ENCODE results near the gene COPG2. TPM values are rescaled to one million over a fixed set of nuclear protein-coding genes. Genes with fewer than 3 reads are reported as not detected.
A peak's percentile ranks its signal among the peaks of the same experiment; 100 is the strongest.

COPG2 gene
- total and polyA plus RNA-seq, 2 of the 13 experiments (the other 11 are each of a cell fraction or from before 2014, with no cell fraction given) = 14.1 to 17.7 TPM

DNA sequence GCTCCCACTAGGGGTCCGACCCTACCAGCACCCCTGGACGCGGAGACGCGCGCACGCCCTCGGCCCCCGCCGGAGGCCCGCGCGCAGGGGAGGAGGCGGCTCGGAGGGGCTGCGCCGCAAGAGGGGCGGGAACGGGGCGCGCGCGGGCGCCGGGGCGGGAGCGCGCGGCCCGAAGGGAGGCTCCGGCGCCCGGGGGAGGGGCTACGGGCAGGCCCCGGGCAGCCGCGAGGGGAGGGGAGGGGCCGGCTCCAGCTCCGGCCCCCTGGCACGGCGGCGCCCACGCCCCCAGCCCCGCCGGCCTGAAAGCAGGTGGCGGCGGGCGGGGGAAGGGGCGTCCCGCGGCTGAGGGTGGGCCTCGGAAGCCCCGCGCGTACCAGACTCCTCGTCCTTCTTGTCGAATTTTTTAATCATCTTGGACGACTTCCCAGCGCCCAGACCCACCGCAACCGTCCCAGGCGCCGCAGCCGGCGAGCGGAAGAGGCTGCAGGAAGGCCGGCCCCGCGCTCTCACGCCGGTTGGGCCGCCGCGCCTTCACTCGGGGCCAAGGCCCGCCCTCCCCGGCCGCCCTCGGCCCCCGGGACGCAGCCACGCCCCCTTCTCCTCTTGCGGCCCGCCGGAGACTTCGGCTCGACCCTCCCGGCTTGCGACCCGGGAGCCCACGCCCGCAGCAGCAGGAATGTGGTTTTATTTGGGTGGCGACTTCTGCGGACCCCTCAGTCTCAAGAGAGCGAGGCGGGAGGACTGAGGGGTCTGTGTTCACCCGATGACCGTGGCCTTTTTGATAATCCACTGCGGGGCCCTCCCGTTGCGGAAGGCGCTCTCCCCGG, at the start of gene COPG2 (continued):
- TF ChIP-seq, protein P1, sequence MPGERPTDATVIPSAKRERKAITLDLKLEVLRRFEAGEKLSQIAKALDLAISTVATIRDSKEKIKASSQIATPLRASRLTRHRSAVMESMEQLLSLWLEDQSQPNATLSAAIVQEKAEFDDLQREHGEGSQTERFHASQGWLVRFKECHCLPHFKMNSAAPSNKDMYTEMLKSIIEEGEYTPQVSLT (CRISPR knock-in tag; IDR thresholded peaks at IDR 0.05; ENCODE audit: borderline replicate concordance, low read depth) = no peak
- TF ChIP-seq, protein P2, sequence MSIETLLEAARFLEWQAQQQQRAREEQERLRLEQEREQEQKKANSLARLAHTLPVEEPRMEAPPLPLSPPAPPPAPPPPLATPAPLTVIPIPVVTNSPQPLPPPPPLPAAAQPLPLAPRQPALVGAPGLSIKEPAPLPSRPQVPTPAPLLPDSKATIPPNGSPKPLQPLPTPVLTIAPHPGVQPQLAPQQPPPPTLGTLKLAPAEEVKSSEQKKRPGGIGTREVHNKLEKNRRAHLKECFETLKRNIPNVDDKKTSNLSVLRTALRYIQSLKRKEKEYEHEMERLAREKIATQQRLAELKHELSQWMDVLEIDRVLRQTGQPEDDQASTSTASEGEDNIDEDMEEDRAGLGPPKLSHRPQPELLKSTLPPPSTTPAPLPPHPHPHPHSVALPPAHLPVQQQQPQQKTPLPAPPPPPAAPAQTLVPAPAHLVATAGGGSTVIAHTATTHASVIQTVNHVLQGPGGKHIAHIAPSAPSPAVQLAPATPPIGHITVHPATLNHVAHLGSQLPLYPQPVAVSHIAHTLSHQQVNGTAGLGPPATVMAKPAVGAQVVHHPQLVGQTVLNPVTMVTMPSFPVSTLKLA (IDR thresholded peaks at IDR 0.05) = no peak
- peak; percentile 83 for TF ChIP-seq NFYC (CRISPR knock-in tag; IDR thresholded peaks at IDR 0.05)
- no peak; the same call in 1 of the 2 replicates for TF ChIP-seq ZNF761 (CRISPR knock-in tag; conservative IDR thresholded peaks at IDR 0.05)
- TF ChIP-seq ZFYVE20 (CRISPR knock-in tag; IDR thresholded peaks at IDR 0.05; ENCODE audit: borderline replicate concordance, low read depth) = no peak
- TF ChIP-seq ZZZ3 (CRISPR knock-in tag; IDR thresholded peaks at IDR 0.05; ENCODE audit: borderline replicate concordance) = peak; percentile 55; the same call in 1 of the 2 replicates
- no peak for TF ChIP-seq ZNF75D (CRISPR knock-in tag; IDR thresholded peaks at IDR 0.05; ENCODE audit: borderline replicate concordance)
- TF ChIP-seq, protein P3, sequence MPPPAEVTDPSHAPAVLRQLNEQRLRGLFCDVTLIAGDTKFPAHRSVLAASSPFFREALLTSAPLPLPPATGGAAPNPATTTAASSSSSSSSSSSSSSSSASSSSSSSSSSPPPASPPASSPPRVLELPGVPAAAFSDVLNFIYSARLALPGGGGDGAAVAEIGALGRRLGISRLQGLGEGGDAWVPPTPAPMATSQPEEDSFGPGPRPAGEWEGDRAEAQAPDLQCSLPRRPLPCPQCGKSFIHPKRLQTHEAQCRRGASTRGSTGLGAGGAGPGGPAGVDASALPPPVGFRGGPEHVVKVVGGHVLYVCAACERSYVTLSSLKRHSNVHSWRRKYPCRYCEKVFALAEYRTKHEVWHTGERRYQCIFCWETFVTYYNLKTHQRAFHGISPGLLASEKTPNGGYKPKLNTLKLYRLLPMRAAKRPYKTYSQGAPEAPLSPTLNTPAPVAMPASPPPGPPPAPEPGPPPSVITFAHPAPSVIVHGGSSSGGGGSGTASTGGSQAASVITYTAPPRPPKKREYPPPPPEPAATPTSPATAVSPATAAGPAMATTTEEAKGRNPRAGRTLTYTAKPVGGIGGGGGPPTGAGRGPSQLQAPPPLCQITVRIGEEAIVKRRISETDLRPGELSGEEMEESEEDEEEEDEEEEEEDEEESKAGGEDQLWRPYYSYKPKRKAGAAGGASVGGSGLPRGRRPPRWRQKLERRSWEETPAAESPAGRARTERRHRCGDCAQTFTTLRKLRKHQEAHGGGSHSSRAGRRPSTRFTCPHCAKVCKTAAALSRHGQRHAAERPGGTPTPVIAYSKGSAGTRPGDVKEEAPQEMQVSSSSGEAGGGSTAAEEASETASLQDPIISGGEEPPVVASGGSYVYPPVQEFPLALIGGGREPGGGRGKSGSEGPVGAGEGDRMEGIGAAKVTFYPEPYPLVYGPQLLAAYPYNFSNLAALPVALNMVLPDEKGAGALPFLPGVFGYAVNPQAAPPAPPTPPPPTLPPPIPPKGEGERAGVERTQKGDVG (CRISPR knock-in tag; IDR thresholded peaks at IDR 0.05; ENCODE audit: borderline replicate concordance) = no peak
- TF ChIP-seq RAD51 (IDR thresholded peaks at IDR 0.05; ENCODE audit: borderline replicate concordance) = no peak
- no peak for TF ChIP-seq MLLT10 (CRISPR knock-in tag; IDR thresholded peaks at IDR 0.05)
- TF ChIP-seq, protein P4, sequence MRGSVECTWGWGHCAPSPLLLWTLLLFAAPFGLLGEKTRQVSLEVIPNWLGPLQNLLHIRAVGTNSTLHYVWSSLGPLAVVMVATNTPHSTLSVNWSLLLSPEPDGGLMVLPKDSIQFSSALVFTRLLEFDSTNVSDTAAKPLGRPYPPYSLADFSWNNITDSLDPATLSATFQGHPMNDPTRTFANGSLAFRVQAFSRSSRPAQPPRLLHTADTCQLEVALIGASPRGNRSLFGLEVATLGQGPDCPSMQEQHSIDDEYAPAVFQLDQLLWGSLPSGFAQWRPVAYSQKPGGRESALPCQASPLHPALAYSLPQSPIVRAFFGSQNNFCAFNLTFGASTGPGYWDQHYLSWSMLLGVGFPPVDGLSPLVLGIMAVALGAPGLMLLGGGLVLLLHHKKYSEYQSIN (CRISPR knock-in tag; IDR thresholded peaks at IDR 0.05; ENCODE audit: borderline replicate concordance) = no peak
- TF ChIP-seq, protein P5, sequence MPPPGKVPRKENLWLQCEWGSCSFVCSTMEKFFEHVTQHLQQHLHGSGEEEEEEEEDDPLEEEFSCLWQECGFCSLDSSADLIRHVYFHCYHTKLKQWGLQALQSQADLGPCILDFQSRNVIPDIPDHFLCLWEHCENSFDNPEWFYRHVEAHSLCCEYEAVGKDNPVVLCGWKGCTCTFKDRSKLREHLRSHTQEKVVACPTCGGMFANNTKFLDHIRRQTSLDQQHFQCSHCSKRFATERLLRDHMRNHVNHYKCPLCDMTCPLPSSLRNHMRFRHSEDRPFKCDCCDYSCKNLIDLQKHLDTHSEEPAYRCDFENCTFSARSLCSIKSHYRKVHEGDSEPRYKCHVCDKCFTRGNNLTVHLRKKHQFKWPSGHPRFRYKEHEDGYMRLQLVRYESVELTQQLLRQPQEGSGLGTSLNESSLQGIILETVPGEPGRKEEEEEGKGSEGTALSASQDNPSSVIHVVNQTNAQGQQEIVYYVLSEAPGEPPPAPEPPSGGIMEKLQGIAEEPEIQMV (CRISPR knock-in tag; IDR thresholded peaks at IDR 0.05; ENCODE audit: low read depth) = no peak
- no peak for TF ChIP-seq REPIN1 (CRISPR knock-in tag; IDR thresholded peaks at IDR 0.05; ENCODE audit: borderline replicate concordance, low read depth)
- no peak for TF ChIP-seq ZNF713 (CRISPR knock-in tag; IDR thresholded peaks at IDR 0.05)
- TF ChIP-seq SATB2 (CRISPR knock-in tag; IDR thresholded peaks at IDR 0.05) = no peak
- TF ChIP-seq HDAC1 (CRISPR knock-in tag; IDR thresholded peaks at IDR 0.05) = peak; percentile 50; the same call in 1 of the 2 replicates
- no peak for TF ChIP-seq PLRG1 (conservative IDR thresholded peaks at IDR 0.05)
- no peak for TF ChIP-seq ZNF747 (CRISPR knock-in tag; IDR thresholded peaks at IDR 0.05; ENCODE audit: borderline replicate concordance)
- peak in 1 of 2 experiments; percentile 72; a peak in 2 of 4 replicates for TF ChIP-seq POLR2A (IDR thresholded peaks at IDR 0.05; ENCODE audit: insufficient read depth in 1 of 2, low read depth in 2 of 2, low read length in 2 of 2)
